OCI-LY3 (cell line): Measurements from ENCODE around the gene EIF5.
A peak's percentile ranks its signal among the peaks of the same experiment; 100 is the strongest.

Experiments
- H2AFZ ChIP-seq: fragments of 200-600, 300-600 bp; shearing (Covaris generic); 2 replicates; pipeline ENCODE4 v1.6.0; 2014; ENCODE audit warnings: antibody characterized with exemption, low read depth, low read length
- H3K27ac ChIP-seq: fragments of 200-600, 300-600 bp; sonication (generic); 2 replicates; pipeline ENCODE4 v1.5.1; 2014; ENCODE audit warnings: mild to moderate bottlenecking, low read length, moderate library complexity, mixed read lengths
- H3K27me3 ChIP-seq: fragments of 200-600, 300-600 bp; sonication (generic); 2 replicates; pipeline ENCODE4 v1.6.1; 2014; ENCODE audit warnings: low read depth, low read length, mixed read lengths
- H3K36me3 ChIP-seq: fragments of 200-600, 300-600 bp; sonication (generic); replicated peaks from 2 replicates; pipeline ENCODE3; 2014; ENCODE audit warnings: low read depth, low read length, mixed read lengths
- H3K4me1 ChIP-seq: fragments of 300-600, 200-600 bp; sonication (generic); 2 replicates; pipeline ENCODE4 v1.6.1; 2014; ENCODE audit warnings: low read length, mixed read lengths
- H3K4me2 ChIP-seq: fragments of 200-600, 300-600 bp; sonication (generic); 2 replicates; pipeline ENCODE4 v1.6.1; 2014; ENCODE audit warnings: low read length, mixed read lengths
- H3K4me3 ChIP-seq: fragments of 300-600, 200-600 bp; sonication (generic); 2 replicates; pipeline ENCODE4 v1.5.1; 2014; ENCODE audit warnings: antibody characterized with exemption, mild to moderate bottlenecking, low read length, moderate library complexity
- H3K79me2 ChIP-seq: fragments of 300-600, 200-600 bp; shearing (Covaris generic); 2 replicates; pipeline ENCODE4 v1.6.1; 2014; ENCODE audit warnings: mild to moderate bottlenecking, low read length, mixed read lengths
- H3K9ac ChIP-seq: fragments of 300-600, 200-600 bp; shearing (Covaris generic); 2 replicates; pipeline ENCODE4 v1.6.0; 2014; ENCODE audit warnings: mild to moderate bottlenecking, low read length, moderate library complexity
- H3K9me3 ChIP-seq: fragments of 200-600, 300-600 bp; shearing (Covaris generic); 2 replicates; pipeline ENCODE4 v1.6.1; 2014; ENCODE audit warnings: low read length, mixed read lengths; ENCODE audit not compliant: insufficient read depth
- H4K20me1 ChIP-seq: fragments of 200-600, 300-600 bp; sonication (generic); 2 replicates; pipeline ENCODE4 v1.6.1; 2016; ENCODE audit warnings: low read length, mixed read lengths; ENCODE audit not compliant: insufficient read depth
- EZH2phosphoT487 ChIP-seq: fragments of 200-600 bp; shearing (Covaris generic); IDR thresholded peaks from 2 replicates; pipeline ENCODE4 v1.6.1; 2018; ENCODE audit warnings: antibody characterized with exemption, mixed run types, low read depth
- TF ChIP-seq, protein P1 (sequence below): fragments of 200-600, 300-600 bp; sonication (generic); IDR thresholded peaks from 2 replicates; pipeline ENCODE4 v1.5.1; 2014; ENCODE audit warnings: antibody characterized with exemption, low read length, low read depth

EIF5 gene

GRCh38 chr14:103317976-103318580, 16.0 kb upstream of the EIF5 start:
- no peak overlapping the region for H3K4me3 ChIP-seq
- H3K9me3 ChIP-seq, result no peaks in the 10 kb centered on the region
- H3K4me1 ChIP-seq, result peaks cover 33% of the 10 kb centered on the region
- H3K79me2 ChIP-seq, result no peaks in the 10 kb centered on the region
- TF ChIP-seq EZH2phosphoT487, result no peak
- TF ChIP-seq, protein P1, sequence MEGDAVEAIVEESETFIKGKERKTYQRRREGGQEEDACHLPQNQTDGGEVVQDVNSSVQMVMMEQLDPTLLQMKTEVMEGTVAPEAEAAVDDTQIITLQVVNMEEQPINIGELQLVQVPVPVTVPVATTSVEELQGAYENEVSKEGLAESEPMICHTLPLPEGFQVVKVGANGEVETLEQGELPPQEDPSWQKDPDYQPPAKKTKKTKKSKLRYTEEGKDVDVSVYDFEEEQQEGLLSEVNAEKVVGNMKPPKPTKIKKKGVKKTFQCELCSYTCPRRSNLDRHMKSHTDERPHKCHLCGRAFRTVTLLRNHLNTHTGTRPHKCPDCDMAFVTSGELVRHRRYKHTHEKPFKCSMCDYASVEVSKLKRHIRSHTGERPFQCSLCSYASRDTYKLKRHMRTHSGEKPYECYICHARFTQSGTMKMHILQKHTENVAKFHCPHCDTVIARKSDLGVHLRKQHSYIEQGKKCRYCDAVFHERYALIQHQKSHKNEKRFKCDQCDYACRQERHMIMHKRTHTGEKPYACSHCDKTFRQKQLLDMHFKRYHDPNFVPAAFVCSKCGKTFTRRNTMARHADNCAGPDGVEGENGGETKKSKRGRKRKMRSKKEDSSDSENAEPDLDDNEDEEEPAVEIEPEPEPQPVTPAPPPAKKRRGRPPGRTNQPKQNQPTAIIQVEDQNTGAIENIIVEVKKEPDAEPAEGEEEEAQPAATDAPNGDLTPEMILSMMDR, result no peak
- H3K36me3 ChIP-seq, result no peaks in the 10 kb centered on the region
- H3K27ac ChIP-seq, result no peak overlapping the region
- H4K20me1 ChIP-seq, result no peaks in the 10 kb centered on the region
- no peak overlapping the region for H3K4me2 ChIP-seq
- H3K9ac ChIP-seq, result no peak overlapping the region
- H2AFZ ChIP-seq, result no peak overlapping the region
- peaks cover 2% of the 10 kb centered on the region; the same call in 1 of the 2 replicates for H3K27me3 ChIP-seq

- no peaks in the 10 kb centered on the region for H3K36me3 ChIP-seq
- no peaks in the 10 kb centered on the region for H4K20me1 ChIP-seq
- peak overlapping the region; percentile 46; the same call in 1 of the 2 replicates for H3K27ac ChIP-seq
- H3K4me1 ChIP-seq, result peaks cover 39% of the 10 kb centered on the region
- H3K9me3 ChIP-seq, result no peaks in the 10 kb centered on the region
- peak overlapping the region; percentile 63 for H3K4me2 ChIP-seq
- peak overlapping the region; percentile 21; the same call in 1 of the 2 replicates for H3K9ac ChIP-seq
- peaks cover 4% of the 10 kb centered on the region; the same call in 1 of the 2 replicates for H3K27me3 ChIP-seq
- peak overlapping the region; percentile 46 for H3K4me3 ChIP-seq
- peak overlapping the region; percentile 57 for H2AFZ ChIP-seq
- H3K79me2 ChIP-seq, result no peaks in the 10 kb centered on the region
- TF ChIP-seq EZH2phosphoT487, result no peak
- TF ChIP-seq, protein P1, result no peak
Observed at GRCh38 chr14:103318750-103319419, 15.2 kb upstream of the EIF5 start.

- Histone ChIP-seq H3K4me1 (peaks cover 39% of the 10 kb centered on the region), H3K36me3 (no peaks in the 10 kb centered on the region), H3K27me3 (peaks cover 4% of the 10 kb centered on the region; the same call in 1 of the 2 replicates), H3K4me2 (peak overlapping the region; percentile 63), H3K9me3 (no peaks in the 10 kb centered on the region), H3K27ac (peak overlapping the region; percentile 46; the same call in 1 of the 2 replicates), H3K9ac (peak overlapping the region; percentile 21; the same call in 1 of the 2 replicates), H3K79me2 (no peaks in the 10 kb centered on the region), H4K20me1 (no peaks in the 10 kb centered on the region), H3K4me3 (peak overlapping the region; percentile 46), H2AFZ (peak overlapping the region; percentile 57)
- TF ChIP-seq EZH2phosphoT487, result no peak
- TF ChIP-seq, protein P1, result no peak
Observed at GRCh38 chr14:103319422-103319821, 14.6 kb upstream of the EIF5 start.

- Histone ChIP-seq H3K9ac (no peak overlapping the region), H3K27ac (no peak overlapping the region), H4K20me1 (no peaks in the 10 kb centered on the region), H3K4me2 (no peak overlapping the region), H3K36me3 (no peaks in the 10 kb centered on the region), H3K9me3 (no peaks in the 10 kb centered on the region), H3K4me3 (no peak overlapping the region), H2AFZ (no peak overlapping the region), H3K27me3 (peaks cover 14% of the 10 kb centered on the region), H3K79me2 (no peaks in the 10 kb centered on the region), H3K4me1 (peaks cover 34% of the 10 kb centered on the region)
- TF ChIP-seq, protein P1, result no peak
- no peak for TF ChIP-seq EZH2phosphoT487
Observed at GRCh38 chr14:103326078-103326477, 8.0 kb upstream of the EIF5 start.
